Keratinocyte (primary cell): ENCODE measurements around the gene INSIG1. TPM values are rescaled to one million over a fixed set of nuclear protein-coding genes. Genes with fewer than 3 reads are reported as not detected.

Experiments
- DNase-seq: peaks from one replicate; pipeline ENCODE4 v3.0.0-alpha.2; 2011; ENCODE audit warnings: low read depth, missing footprints, low spot score
- FAIRE-seq: peaks from 2 replicates; lab custom pipeline; 2011; peaks lifted over from hg19 to GRCh38; lab: Jason Lieb, UNC
- H2AFZ ChIP-seq: 2 replicates; pipeline ENCODE4 v1.6.0; 2012; ENCODE audit warnings: low read length, control low read depth, inconsistent platforms; ENCODE audit not compliant: control insufficient read depth
- H3K27ac ChIP-seq: 2 replicates; pipeline ENCODE4 v1.5.1; 2011; ENCODE audit warnings: low read length; ENCODE audit not compliant: control insufficient read depth, insufficient read depth
- H3K27me3 ChIP-seq: 3 replicates; pipeline ENCODE4 v1.6.0; 2011; ENCODE audit warnings: low read length; ENCODE audit not compliant: control insufficient read depth, insufficient read depth; ENCODE audit errors: extremely low read depth
- H3K36me3 ChIP-seq, 2 experiments: 2 replicates in 1 of 2; 3 replicates in 1 of 2; pipeline ENCODE4 v1.5.1; 2011; ENCODE audit warnings: low read length in 2 of 2, mild to moderate bottlenecking in 1 of 2; ENCODE audit not compliant: control insufficient read depth in 2 of 2, insufficient read depth in 2 of 2; ENCODE audit errors: extremely low read depth in 1 of 2
- H3K4me1 ChIP-seq: 3 replicates; pipeline ENCODE4 v1.5.1; 2011; ENCODE audit warnings: low read length; ENCODE audit not compliant: control insufficient read depth, insufficient read depth; ENCODE audit errors: extremely low read depth
- H3K4me2 ChIP-seq: 3 replicates; pipeline ENCODE4 v1.6.0; 2011; ENCODE audit warnings: low read depth, low read length; ENCODE audit not compliant: control insufficient read depth, insufficient read depth; ENCODE audit errors: extremely low read depth
- H3K4me3 ChIP-seq, 3 experiments: fragments of 200-600 bp in 1 of 3; sonication (generic) in 1 of 3; 2 replicates in 2 of 3; 3 replicates in 1 of 3; pipeline ENCODE4 v1.5.1; 2011 to 2016; ENCODE audit warnings: low read length in 3 of 3, mild to moderate bottlenecking in 3 of 3, control low read depth in 2 of 3, inconsistent platforms in 1 of 3, low read depth in 1 of 3, mixed read lengths in 1 of 3, mixed run types in 1 of 3, moderate library complexity in 1 of 3; ENCODE audit not compliant: control insufficient read depth in 2 of 3, insufficient read depth in 2 of 3; ENCODE audit errors: extremely low read depth in 1 of 3
- H3K79me2 ChIP-seq: 2 replicates; pipeline ENCODE4 v1.6.0; 2012; ENCODE audit warnings: low read length; ENCODE audit not compliant: control insufficient read depth, insufficient read depth
- H3K9ac ChIP-seq: 3 replicates; pipeline ENCODE4 v1.6.0; 2011; ENCODE audit warnings: low read length; ENCODE audit not compliant: control insufficient read depth, insufficient read depth; ENCODE audit errors: extremely low read depth
- H3K9me1 ChIP-seq: 3 replicates; pipeline ENCODE4 v1.6.0; 2011; ENCODE audit warnings: low read length; ENCODE audit not compliant: control insufficient read depth, insufficient read depth; ENCODE audit errors: extremely low read depth
- H3K9me3 ChIP-seq: 2 replicates; pipeline ENCODE4 v1.5.1; 2012; ENCODE audit warnings: low read depth, low read length; ENCODE audit not compliant: control insufficient read depth
- H4K20me1 ChIP-seq: 3 replicates; pipeline ENCODE4 v1.6.0; 2011; ENCODE audit warnings: low read length; ENCODE audit not compliant: control insufficient read depth, insufficient read depth; ENCODE audit errors: extremely low read depth
- EZH2 ChIP-seq: IDR thresholded peaks from one replicate; pipeline ENCODE4 v1.6.1; 2012; ENCODE audit warnings: inconsistent platforms, mild to moderate bottlenecking, low read length, moderate library complexity
- dilution Hi-C: fragments of 300-500 bp; cut with MboI; formaldehyde crosslinking; loops from one replicate; pipeline ENCODE4 v1.7.0; 2020; ENCODE audit warnings: low sequenced_read_pairs; ENCODE audit not compliant: extremely low pct_ligation_motif_present
- polyA plus RNA-seq, 5 experiments: library from polyadenylated mRNA; depleted of rRNA in 3 of 5; stranded (reverse) in 3 of 5; stranded (forward) in 1 of 5; unstranded in 1 of 5; fragments of >200 nt; gene quantifications; 1 replicate in 1 of 5; 2 replicates in 3 of 5; 3 replicates in 1 of 5; pipeline versions ENCODE4 v1.2.1 to v1.2.3, GENCODE V29; 2011 to 2012; ENCODE audit warnings: missing spikeins in 2 of 5, low read depth in 1 of 5, low replicate concordance in 1 of 5
- TF ChIP-seq, protein P1 (sequence below), 3 experiments: IDR thresholded peaks in 1 of 3; conservative IDR thresholded peaks in 1 of 3; optimal IDR thresholded peaks in 1 of 3; 2 replicates in 2 of 3; 3 replicates in 1 of 3; pipeline versions ENCODE3 to v1.5.1; 2011; ENCODE audit warnings: low read length in 3 of 3, mild to moderate bottlenecking in 3 of 3, moderate library complexity in 2 of 3, control low read depth in 1 of 3, inconsistent platforms in 1 of 3; ENCODE audit not compliant: insufficient read depth in 2 of 3; ENCODE audit errors: extremely low read depth in 1 of 3

INSIG1 gene
- polyA plus RNA-seq, 1 donor (not counting 4 experiments of a cell fraction or from before 2014, with no cell fraction given) = 104 TPM

DNA sequence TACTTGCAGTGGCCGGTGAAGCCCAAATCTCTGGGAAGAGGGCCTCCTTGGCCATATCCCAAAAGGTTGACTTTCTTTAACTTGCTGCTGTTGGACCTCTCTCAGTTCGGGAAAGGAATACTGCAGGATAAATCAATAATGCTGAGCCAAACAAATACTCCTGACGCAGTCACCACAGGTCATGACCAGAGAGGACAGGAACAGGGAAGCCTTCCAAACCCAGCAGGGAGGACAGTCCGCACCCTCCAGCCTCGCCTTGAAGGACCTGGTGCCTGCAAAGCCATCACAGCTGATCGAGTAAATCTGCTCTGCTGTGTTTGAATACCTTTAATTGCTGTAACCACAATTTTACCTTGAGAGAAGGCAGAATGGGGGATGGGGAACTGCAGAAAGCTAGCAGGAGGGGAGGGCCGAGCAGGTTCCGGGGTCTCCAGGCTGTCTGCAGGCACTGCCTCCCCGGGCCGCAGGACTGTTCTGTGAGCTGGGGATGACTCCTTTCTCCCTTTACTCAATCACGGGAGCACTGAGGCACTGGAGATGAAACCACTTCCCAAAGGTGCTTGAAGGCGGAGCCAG is 20.8 kb upstream of the INSIG1 start:
- dilution Hi-C loops = no loop called here

DNA sequence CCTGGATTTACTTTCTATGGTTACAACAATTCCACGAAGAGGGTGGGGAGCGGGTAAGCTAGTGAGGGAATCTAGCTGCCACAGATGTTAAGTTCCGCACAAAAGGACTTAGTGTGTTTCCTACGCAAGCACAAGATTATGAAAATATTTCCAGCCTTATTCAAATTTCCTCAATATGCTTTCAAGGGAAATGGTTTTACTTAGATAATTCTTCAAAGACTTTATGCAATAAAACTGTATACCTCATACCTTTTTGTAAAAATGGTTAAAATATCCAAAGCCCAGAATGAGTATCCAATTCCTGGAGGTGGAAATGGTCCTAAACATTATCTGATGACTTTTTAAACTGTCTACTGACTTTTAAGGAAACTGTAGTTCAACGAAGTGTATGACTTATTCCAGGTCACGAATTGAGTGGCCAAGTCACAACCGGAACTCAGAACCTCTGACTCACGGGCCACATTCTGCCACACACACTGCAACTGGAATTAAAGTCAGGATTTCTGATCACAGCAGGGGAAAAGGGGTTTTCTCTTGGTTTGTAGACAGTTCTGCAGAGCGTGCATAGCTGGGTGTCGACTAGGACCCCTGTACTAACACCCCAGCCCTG is 20.2 kb upstream of the INSIG1 start:
- Histone ChIP-seq H3K9me1 (no peaks in the 10 kb centered on the region), H2AFZ (no peak overlapping the region), H3K9ac (no peak overlapping the region), H3K36me3 (no peaks in the 10 kb centered on the region), H3K27ac (no peak overlapping the region), H3K4me3 (no peak overlapping the region), H3K27me3 (peaks cover 26% of the 10 kb centered on the region), H3K79me2 (no peaks in the 10 kb centered on the region), H3K4me1 (no peaks in the 10 kb centered on the region), H3K9me3 (no peaks in the 10 kb centered on the region), H4K20me1 (no peaks in the 10 kb centered on the region), H3K4me2 (no peak overlapping the region)
- dilution Hi-C loops = no loop called here
- FAIRE-seq (no peak), DNase-seq (no peak)
- no peak for TF ChIP-seq EZH2

More for the DNA sequence above, 20.8 kb upstream of the INSIG1 start:
- no peaks in the 10 kb centered on the region for H4K20me1 ChIP-seq
- no peak overlapping the region for H3K4me2 ChIP-seq
- H3K9ac ChIP-seq = no peak overlapping the region
- no peak overlapping the region for H3K4me3 ChIP-seq
- no peak overlapping the region for H3K27ac ChIP-seq
- no peak overlapping the region for H2AFZ ChIP-seq
- H3K4me1 ChIP-seq = no peaks in the 10 kb centered on the region
- H3K9me3 ChIP-seq = no peaks in the 10 kb centered on the region
- TF ChIP-seq EZH2 = no peak
- TF ChIP-seq, protein P1, sequence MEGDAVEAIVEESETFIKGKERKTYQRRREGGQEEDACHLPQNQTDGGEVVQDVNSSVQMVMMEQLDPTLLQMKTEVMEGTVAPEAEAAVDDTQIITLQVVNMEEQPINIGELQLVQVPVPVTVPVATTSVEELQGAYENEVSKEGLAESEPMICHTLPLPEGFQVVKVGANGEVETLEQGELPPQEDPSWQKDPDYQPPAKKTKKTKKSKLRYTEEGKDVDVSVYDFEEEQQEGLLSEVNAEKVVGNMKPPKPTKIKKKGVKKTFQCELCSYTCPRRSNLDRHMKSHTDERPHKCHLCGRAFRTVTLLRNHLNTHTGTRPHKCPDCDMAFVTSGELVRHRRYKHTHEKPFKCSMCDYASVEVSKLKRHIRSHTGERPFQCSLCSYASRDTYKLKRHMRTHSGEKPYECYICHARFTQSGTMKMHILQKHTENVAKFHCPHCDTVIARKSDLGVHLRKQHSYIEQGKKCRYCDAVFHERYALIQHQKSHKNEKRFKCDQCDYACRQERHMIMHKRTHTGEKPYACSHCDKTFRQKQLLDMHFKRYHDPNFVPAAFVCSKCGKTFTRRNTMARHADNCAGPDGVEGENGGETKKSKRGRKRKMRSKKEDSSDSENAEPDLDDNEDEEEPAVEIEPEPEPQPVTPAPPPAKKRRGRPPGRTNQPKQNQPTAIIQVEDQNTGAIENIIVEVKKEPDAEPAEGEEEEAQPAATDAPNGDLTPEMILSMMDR (optimal IDR thresholded peaks at IDR 0.05 in 1 of 3, IDR thresholded peaks at IDR 0.05 in 1 of 3, conservative IDR thresholded peaks at IDR 0.05 in 1 of 3; ENCODE audit: extremely low read depth in 1 of 3, insufficient read depth in 2 of 3, low read length in 3 of 3) = no peak
- FAIRE-seq (no peak), DNase-seq (no peak)
- H3K9me1 ChIP-seq = no peaks in the 10 kb centered on the region
- peaks cover 26% of the 10 kb centered on the region for H3K27me3 ChIP-seq
- H3K79me2 ChIP-seq = no peaks in the 10 kb centered on the region
- H3K36me3 ChIP-seq = no peaks in the 10 kb centered on the region
